Brain pericyte (primary cell): ENCODE data around the gene PRAF2.

Source experiments
- DNase-seq: peaks from one replicate; pipeline ENCODE4 v3.0.0-alpha.2; 2012; ENCODE audit warnings: low read depth, low spot score

The PRAF2 gene

DNA sequence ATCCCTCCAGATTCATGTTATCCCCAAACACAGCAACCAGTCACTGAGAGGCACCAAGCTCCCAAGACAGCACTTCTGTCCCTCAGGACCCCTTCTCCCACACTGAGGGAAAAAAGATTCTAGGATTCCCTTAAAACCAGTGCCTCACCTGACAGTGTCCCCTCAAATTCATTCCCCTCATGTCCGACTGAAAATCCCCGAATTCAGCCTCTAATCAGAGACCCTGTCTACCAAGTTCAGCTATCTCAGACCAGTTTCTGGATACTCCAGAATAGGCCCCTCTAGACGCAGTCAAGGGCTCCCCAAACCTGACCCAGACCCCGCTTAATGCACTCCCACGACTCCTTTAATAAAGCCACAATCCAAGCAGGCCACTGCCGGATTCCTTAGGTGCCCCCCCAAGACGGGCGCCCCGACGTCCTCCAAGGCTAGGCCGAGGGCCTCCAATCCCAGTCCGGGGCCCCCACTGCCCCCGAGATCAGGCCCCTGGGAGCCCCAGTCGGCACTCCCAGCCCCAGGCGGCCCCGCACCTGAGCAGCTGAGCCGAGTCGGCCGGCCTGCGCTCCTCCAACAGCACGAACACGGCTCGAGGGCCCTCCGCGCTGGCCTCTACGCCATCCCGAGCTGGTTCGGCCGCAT, 31.1 kb downstream of the PRAF2 start:
- no peak for DNase-seq

GRCh38 chrX:49041744-49042580, 31.8 kb downstream of the PRAF2 start:
- no peak for DNase-seq

DNA sequence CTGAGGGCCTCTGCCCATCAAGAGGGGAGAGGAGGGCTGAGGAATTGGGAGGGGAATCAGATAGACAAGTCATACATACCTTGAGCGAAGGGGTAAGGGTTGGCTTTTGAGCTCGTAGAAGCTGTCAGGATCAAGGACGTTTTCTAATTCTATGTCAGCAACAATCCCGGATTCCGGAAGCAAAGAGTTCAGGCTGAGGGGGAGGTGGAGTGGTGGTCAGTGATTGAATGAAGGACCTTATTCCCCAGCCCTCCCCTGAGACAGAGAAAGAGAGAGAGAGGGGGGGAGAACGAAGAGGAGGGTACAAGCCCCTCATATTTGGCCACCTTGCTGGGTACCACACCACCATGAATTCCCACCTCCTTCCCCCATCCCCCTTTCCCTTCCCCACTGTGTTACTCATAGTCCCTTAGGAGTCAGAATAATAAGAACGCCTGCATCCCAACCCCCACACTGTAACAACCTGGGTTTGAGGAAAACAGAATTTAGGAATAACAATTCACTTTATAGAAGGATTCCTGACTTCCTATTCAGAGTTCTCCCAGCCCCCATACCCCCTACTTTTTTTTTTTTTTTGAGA, 33.3 kb downstream of the PRAF2 start:
- DNase-seq = no peak

DNA sequence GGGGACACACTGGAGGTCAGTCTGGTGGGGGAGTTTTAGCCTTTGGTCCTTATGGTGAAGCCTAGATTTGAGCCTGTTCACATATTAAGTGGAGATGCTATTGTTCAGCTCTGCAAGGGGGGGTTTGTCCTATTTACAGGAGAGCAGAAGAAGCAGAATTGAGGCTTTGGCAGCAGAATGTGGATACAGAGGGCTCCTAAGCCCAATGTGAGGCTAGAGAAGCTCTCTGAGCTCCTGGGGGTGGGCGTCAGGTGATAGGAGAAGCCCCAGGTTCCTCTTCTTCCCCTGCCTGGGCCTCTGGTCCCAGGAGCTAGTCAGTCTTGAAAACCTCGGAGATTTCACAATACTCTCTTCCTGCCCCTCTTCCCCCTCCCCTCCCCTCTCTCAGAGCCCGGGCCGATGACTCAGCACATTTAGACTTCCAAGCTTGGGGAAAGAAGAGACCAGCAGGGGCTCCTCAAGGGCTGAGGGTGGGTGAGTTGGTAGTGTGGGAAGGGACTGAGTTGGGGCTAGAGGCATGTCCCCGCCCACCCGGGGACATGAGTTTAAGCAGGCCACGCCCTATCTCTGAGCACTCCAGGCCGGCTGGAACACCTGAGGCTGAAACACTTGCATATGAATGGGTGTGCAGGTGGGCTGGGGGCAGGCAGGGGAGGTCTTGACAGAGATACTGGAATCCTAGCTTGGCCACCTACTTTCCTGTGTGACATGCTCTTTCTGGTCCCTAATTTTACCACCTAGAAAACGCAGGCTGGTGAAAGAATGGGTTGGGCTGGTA, 34.0 kb downstream of the PRAF2 start:
- DNase-seq = peak; percentile 79

GRCh38 chrX:49037883-49038475, 35.8 kb downstream of the PRAF2 start:
- no peak for DNase-seq

DNA sequence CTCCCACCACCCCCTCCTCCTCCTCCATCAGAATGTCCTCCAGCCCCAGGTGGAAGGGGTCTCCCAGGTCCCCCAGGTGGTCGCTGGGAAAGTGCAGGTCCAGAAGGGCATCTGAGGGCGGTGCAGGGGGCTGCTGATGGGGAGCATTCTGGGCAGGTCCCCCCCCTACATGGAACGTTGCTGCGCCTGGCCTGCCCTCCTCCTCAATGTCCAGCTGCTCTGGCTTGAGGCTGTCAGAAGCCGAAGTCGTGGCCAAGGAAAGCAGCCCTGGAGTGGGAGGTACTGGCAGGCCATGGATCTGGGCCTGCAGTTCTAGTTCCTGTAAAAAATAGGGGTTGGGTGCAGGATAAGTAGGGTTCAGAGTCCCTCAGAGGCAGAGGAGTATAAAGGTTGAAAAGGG, 43.5 kb downstream of the PRAF2 start:
- DNase-seq = no peak

- no peak for DNase-seq
Measured at GRCh38 chrX:49029876-49030275, 43.9 kb downstream of the PRAF2 start.
